CD14-positive monocyte (primary cell): ENCODE measurements around the gene MCCC1. TPM values are rescaled to one million over a fixed set of nuclear protein-coding genes. Genes with fewer than 3 reads are reported as not detected.

Experiments
- DNase-seq, 3 donors: peaks; one replicate each; pipeline ENCODE4 v3.0.0-alpha.2; 2011 to 2022
- H2AFZ ChIP-seq: 2 replicates; pipeline ENCODE4 v1.6.0; 2012; ENCODE audit warnings: mild to moderate bottlenecking, low read depth, low read length, inconsistent platforms; ENCODE audit not compliant: insufficient read depth, poor library complexity, severe bottlenecking
- H3K27ac ChIP-seq, 2 donors: 1 replicate in 1 of 2; 2 replicates in 1 of 2; pipeline ENCODE4 v1.5.1; 2012 to 2013; ENCODE audit warnings: low read length in 2 of 2, control low read depth in 1 of 2, inconsistent platforms in 1 of 2, low read depth in 1 of 2, mild to moderate bottlenecking in 1 of 2
- H3K27me3 ChIP-seq, 2 donors: one replicate each; pipeline versions ENCODE4 v1.6.0 to v1.6.1; 2011 to 2013; ENCODE audit warnings: low read length in 2 of 2; ENCODE audit not compliant: control insufficient read depth in 2 of 2, insufficient read depth in 2 of 2
- H3K36me3 ChIP-seq, 2 donors: replicated peaks in 1 of 2; 1 replicate in 1 of 2; 2 replicates in 1 of 2; pipeline versions ENCODE4 v1.5.1 to v1.6.1; 2012 to 2013; ENCODE audit warnings: low read length in 2 of 2, control low read depth in 1 of 2, inconsistent platforms in 1 of 2, mild to moderate bottlenecking in 1 of 2; ENCODE audit not compliant: insufficient read depth in 2 of 2, control insufficient read depth in 1 of 2
- H3K4me1 ChIP-seq, 2 donors: 1 replicate in 1 of 2; 2 replicates in 1 of 2; pipeline versions ENCODE4 v1.5.1 to v1.6.1; 2012 to 2013; ENCODE audit warnings: low read length in 2 of 2, control low read depth in 1 of 2, inconsistent platforms in 1 of 2, mild to moderate bottlenecking in 1 of 2, moderate library complexity in 1 of 2; ENCODE audit not compliant: insufficient read depth in 2 of 2, control insufficient read depth in 1 of 2
- H3K4me2 ChIP-seq: replicated peaks from 2 replicates; pipeline ENCODE3; 2012; ENCODE audit warnings: low read length, moderate library complexity, mild to moderate bottlenecking; ENCODE audit not compliant: poor library complexity, severe bottlenecking; ENCODE audit errors: extremely low read depth
- H3K4me3 ChIP-seq, 3 experiments: fragments of 200-600 bp in 1 of 3; sonication (generic) in 1 of 3; replicated peaks in 1 of 3; 1 replicate in 2 of 3; 2 replicates in 1 of 3; pipeline ENCODE4 v1.5.1; 2011 to 2013; ENCODE audit warnings: low read length in 3 of 3, mild to moderate bottlenecking in 3 of 3, control low read depth in 2 of 3, low read depth in 2 of 3, inconsistent platforms in 1 of 3, moderate library complexity in 1 of 3
- H3K79me2 ChIP-seq: 2 replicates; pipeline ENCODE4 v1.6.0; 2012; ENCODE audit warnings: mild to moderate bottlenecking, control low read depth, inconsistent platforms, low read length, moderate library complexity; ENCODE audit not compliant: insufficient read depth
- H3K9ac ChIP-seq: 2 replicates; pipeline ENCODE4 v1.6.0; 2017; ENCODE audit warnings: low read length, mild to moderate bottlenecking; ENCODE audit not compliant: insufficient read depth, poor library complexity, severe bottlenecking
- H3K9me3 ChIP-seq, 2 donors: replicated peaks in 1 of 2; 1 replicate in 1 of 2; 2 replicates in 1 of 2; pipeline versions ENCODE4 v1.5.1 to v1.6.1; 2012 to 2013; ENCODE audit warnings: low read length in 2 of 2, control low read depth in 1 of 2; ENCODE audit not compliant: control insufficient read depth in 1 of 2, insufficient read depth in 1 of 2
- H4K20me1 ChIP-seq: 2 replicates; pipeline ENCODE4 v1.6.0; 2012; ENCODE audit warnings: mild to moderate bottlenecking, low read length, control low read depth, moderate library complexity; ENCODE audit not compliant: insufficient read depth
- H3K27ac Mint-ChIP-seq, 7 donors: one replicate each; pipeline ENCODE4 v1.8.0; 2020; ENCODE audit warnings: mild to moderate bottlenecking in 7 of 7, mixed read lengths in 7 of 7, moderate library complexity in 6 of 7, inconsistent platforms in 2 of 7
- H3K27me3 Mint-ChIP-seq, 3 donors: one replicate each; pipeline ENCODE4 v1.8.0; 2021 to 2022; ENCODE audit warnings: low read depth in 3 of 3, mild to moderate bottlenecking in 3 of 3, mixed read lengths in 3 of 3, moderate library complexity in 3 of 3, inconsistent platforms in 1 of 3
- H3K36me3 Mint-ChIP-seq, 2 donors: one replicate each; pipeline ENCODE4 v1.8.0; 2020; ENCODE audit warnings: mixed read lengths in 2 of 2, inconsistent platforms in 1 of 2, mild to moderate bottlenecking in 1 of 2
- H3K4me1 Mint-ChIP-seq: one replicate; pipeline ENCODE4 v1.8.0; 2020; ENCODE audit warnings: mild to moderate bottlenecking, mixed read lengths
- H3K4me3 Mint-ChIP-seq, 2 donors: one replicate each; pipeline ENCODE4 v1.8.0; 2020; ENCODE audit warnings: mild to moderate bottlenecking in 2 of 2, mixed read lengths in 2 of 2, moderate library complexity in 1 of 2
- H3K9me3 Mint-ChIP-seq, 7 donors: one replicate each; pipeline ENCODE4 v1.8.0; 2020 to 2022; ENCODE audit warnings: mixed read lengths in 7 of 7, mild to moderate bottlenecking in 6 of 7, moderate library complexity in 6 of 7, inconsistent platforms in 2 of 7
- WGBS: methylation state at CpG from one replicate; pipeline ENCODE4 v1.1.5; 2013; ENCODE audit warnings: missing lambda C conversion rate; ENCODE audit not compliant: insufficient coverage; 5-methylcytosine and 5-hydroxymethylcytosine counted together
- intact Hi-C, 2 donors: fragments of 100-400 bp; cut with micrococcal nuclease; formaldehyde crosslinking; loops; one replicate each; pipeline versions ENCODE4 v1.15.0 to v1.15.1; 2023
- polyA plus RNA-seq, 3 donors: library from polyadenylated mRNA; depleted of rRNA in 1 of 3; unstranded in 2 of 3; stranded (reverse) in 1 of 3; fragments of 300-500 nt in 2 of 3; fragments of >200 nt in 1 of 3; fragmentation: Illumina TruSeq in 2 of 3; gene quantifications; 1 replicate in 2 of 3; 2 replicates in 1 of 3; pipeline ENCODE4 v1.2.3, GENCODE V29; 2012 to 2021
- TF ChIP-seq, protein P1 (sequence below): fragments of 200-600 bp; IDR thresholded peaks from one replicate; pipeline ENCODE4 v1.8.0; 2022; ENCODE audit warnings: antibody characterized with exemption, mild to moderate bottlenecking

Gene MCCC1
- polyA plus RNA-seq, 3 donors, result 13.9 to 18.4 (median 16.0) TPM

DNA sequence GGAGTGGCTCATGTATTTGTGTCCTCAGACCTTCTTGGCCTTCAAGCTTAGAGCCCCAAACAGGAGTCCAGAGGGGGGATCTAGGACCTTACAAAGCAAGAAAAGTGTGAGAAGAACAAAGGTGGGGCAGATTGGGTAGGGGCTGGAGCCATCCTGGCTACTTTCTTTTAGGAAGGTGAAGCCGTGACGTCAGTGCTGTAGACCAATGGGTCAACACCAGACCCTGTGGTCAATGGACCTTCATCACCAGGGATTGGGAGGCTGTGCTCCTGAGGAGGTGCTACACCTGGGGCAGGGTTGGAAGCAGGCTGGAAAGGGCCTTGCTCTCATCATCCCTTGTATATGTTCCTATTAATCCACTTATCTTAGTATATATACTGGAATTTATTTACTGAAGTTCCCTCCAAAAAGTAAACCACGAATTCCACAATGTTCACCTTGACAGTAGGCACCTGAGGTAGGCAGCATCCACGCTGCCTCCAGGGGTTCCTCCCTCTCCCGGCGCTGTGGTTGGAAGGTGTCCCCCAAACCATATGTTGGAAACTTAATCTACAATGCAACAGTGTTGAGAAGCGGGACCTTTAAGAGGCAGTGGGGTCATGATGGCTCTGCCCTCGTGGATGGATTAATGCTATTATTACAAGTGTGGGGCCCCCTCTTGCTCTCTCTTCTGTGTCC lies 21.4 kb upstream of the MCCC1 start:
- Mint-ChIP-seq H3K4me1 (peaks cover 6% of the 10 kb centered on the region), H3K9me3 (no peaks in the 10 kb centered on the region), H3K27me3 (peaks cover 18 to 24% (median 20%) of the 10 kb centered on the region in 3 donors), H3K4me3 (no peak overlapping the region), H3K27ac (no peak overlapping the region), H3K36me3 (no peaks in the 10 kb centered on the region)
- peaks cover 5 to 8% of the 10 kb centered on the region in 2 donors for H3K4me1 ChIP-seq
- H3K27ac ChIP-seq, result no peak overlapping the region
- TF ChIP-seq, protein P1, sequence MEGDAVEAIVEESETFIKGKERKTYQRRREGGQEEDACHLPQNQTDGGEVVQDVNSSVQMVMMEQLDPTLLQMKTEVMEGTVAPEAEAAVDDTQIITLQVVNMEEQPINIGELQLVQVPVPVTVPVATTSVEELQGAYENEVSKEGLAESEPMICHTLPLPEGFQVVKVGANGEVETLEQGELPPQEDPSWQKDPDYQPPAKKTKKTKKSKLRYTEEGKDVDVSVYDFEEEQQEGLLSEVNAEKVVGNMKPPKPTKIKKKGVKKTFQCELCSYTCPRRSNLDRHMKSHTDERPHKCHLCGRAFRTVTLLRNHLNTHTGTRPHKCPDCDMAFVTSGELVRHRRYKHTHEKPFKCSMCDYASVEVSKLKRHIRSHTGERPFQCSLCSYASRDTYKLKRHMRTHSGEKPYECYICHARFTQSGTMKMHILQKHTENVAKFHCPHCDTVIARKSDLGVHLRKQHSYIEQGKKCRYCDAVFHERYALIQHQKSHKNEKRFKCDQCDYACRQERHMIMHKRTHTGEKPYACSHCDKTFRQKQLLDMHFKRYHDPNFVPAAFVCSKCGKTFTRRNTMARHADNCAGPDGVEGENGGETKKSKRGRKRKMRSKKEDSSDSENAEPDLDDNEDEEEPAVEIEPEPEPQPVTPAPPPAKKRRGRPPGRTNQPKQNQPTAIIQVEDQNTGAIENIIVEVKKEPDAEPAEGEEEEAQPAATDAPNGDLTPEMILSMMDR, result no peak
- no peak overlapping the region for H3K4me3 ChIP-seq
- no peak overlapping the region for H2AFZ ChIP-seq
- H3K9ac ChIP-seq, result no peak overlapping the region
- DNase-seq, result no peak
- intact Hi-C loops, result loop anchor here (5.0 kb wide), 1 partner anchor 62 kb away; no protein-coding TSS in a partner anchor
- H3K36me3 ChIP-seq, result no peaks in the 10 kb centered on the region
- no peak overlapping the region for H3K4me2 ChIP-seq
- no peaks in the 10 kb centered on the region for H4K20me1 ChIP-seq
- no peaks in the 10 kb centered on the region for H3K79me2 ChIP-seq
- no peaks in the 10 kb centered on the region for H3K9me3 ChIP-seq
- 67% methylated on average over 4 of the region's 8 CpGs for WGBS
- H3K27me3 ChIP-seq, result peaks cover 2 to 18% of the 10 kb centered on the region in 2 donors

DNA sequence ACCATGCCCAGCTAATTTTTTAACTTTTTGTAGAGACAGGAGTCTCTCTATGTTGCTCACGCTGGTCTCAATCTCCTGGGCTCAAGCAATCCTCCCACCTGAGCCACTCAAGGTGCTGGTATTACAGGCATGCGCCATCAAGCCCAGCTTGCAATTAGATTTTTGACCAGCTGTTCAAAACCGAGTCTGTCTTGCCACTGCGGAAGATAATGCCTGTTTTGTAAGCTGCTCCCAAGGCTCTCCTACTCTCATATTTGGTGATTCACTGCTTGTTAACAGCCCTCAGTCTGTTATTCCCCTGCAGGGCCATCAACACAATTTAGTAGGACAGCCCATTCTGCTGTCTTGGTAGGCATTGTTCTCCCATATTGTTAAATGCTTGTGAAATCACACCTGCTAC lies 17.8 kb upstream of the MCCC1 start:
- H3K27ac ChIP-seq, result no peak overlapping the region
- TF ChIP-seq, protein P1, result no peak
- no peaks in the 10 kb centered on the region for H3K36me3 Mint-ChIP-seq
- H3K27me3 ChIP-seq, result peaks cover 2 to 19% of the 10 kb centered on the region in 2 donors
- no peaks in the 10 kb centered on the region for H3K79me2 ChIP-seq
- no peaks in the 10 kb centered on the region for H3K36me3 ChIP-seq
- no peak overlapping the region for H3K9ac ChIP-seq
- no peak for DNase-seq
- intact Hi-C loops, result no loop called here
- peaks cover 15 to 27% (median 26%) of the 10 kb centered on the region in 3 donors for H3K27me3 Mint-ChIP-seq
- peaks cover 17% of the 10 kb centered on the region for H3K4me1 Mint-ChIP-seq
- H3K4me3 Mint-ChIP-seq, result peak overlapping the region in 1 of 2 donors; percentile 59
- peaks cover 11 to 20% of the 10 kb centered on the region in 2 donors for H3K4me1 ChIP-seq
- WGBS, result 91% methylated on average over 4 of the region's 4 CpGs
- no peaks in the 10 kb centered on the region for H3K9me3 Mint-ChIP-seq
- H3K9me3 ChIP-seq, result no peaks in the 10 kb centered on the region
- no peak overlapping the region for H3K4me2 ChIP-seq
- no peak overlapping the region for H3K27ac Mint-ChIP-seq
- no peak overlapping the region for H3K4me3 ChIP-seq
- H2AFZ ChIP-seq, result no peak overlapping the region
- no peaks in the 10 kb centered on the region for H4K20me1 ChIP-seq
